SHP77 (cell line): ENCODE data around the gene TM9SF4.
"Not testable (repeated sequence)": the region's sequence is repeated elsewhere in the genome, so short reads cannot be mapped to it uniquely, and the experiment has no call there.

Experiments used
- DNase-seq, 2 experiments: peaks; one replicate each; lab custom pipeline; 2025; lab: John Stamatoyannopoulos, UW

Gene TM9SF4

GRCh38 chr20:32098786-32099185 is 10.7 kb upstream of the TM9SF4 start:
- no peak for DNase-seq

GRCh38 chr20:32108814-32109391 is 611 bp upstream of the TM9SF4 start:
- DNase-seq, result no peak

GRCh38 chr20:32110173-32110704 is 725 bp downstream of the TM9SF4 start:
- no peak for DNase-seq

GRCh38 chr20:32110727-32111126 is 1.2 kb downstream of the TM9SF4 start:
- no peak for DNase-seq

- DNase-seq, result no peak
Measured at GRCh38 chr20:32111156-32111686, 1.7 kb downstream of the TM9SF4 start.

GRCh38 chr20:32111753-32112152 is 2.2 kb downstream of the TM9SF4 start:
- DNase-seq, result no peak

- DNase-seq, result no peak
Measured at GRCh38 chr20:32112841-32113240, 3.3 kb downstream of the TM9SF4 start.

- DNase-seq, result no peak
Measured at GRCh38 chr20:32113591-32114260, 4.2 kb downstream of the TM9SF4 start.

- no peak for DNase-seq
Measured at GRCh38 chr20:32114305-32114960, 4.9 kb downstream of the TM9SF4 start.

GRCh38 chr20:32115211-32115767 is 5.8 kb downstream of the TM9SF4 start:
- no peak for DNase-seq

GRCh38 chr20:32116079-32116521 is 6.6 kb downstream of the TM9SF4 start:
- DNase-seq, result no peak

GRCh38 chr20:32116796-32117195 is 7.3 kb downstream of the TM9SF4 start:
- DNase-seq, result not testable (repeated sequence)

- not testable (repeated sequence) for DNase-seq
Measured at GRCh38 chr20:32118427-32118826, 8.9 kb downstream of the TM9SF4 start.

- no peak for DNase-seq
Measured at GRCh38 chr20:32119734-32120133, 10.2 kb downstream of the TM9SF4 start.

- not testable (repeated sequence) for DNase-seq
Measured at GRCh38 chr20:32121908-32122307, 12.4 kb downstream of the TM9SF4 start.

GRCh38 chr20:32123088-32123487 is 13.6 kb downstream of the TM9SF4 start:
- no peak for DNase-seq

- DNase-seq, result no peak
Measured at GRCh38 chr20:32124916-32125454, 15.5 kb downstream of the TM9SF4 start.

- no peak for DNase-seq
Measured at GRCh38 chr20:32125506-32125905, 16.0 kb downstream of the TM9SF4 start.

- no peak for DNase-seq
Measured at GRCh38 chr20:32126919-32127318, 17.4 kb downstream of the TM9SF4 start.

GRCh38 chr20:32127347-32127746 is 17.8 kb downstream of the TM9SF4 start:
- DNase-seq, result no peak

- DNase-seq, result no peak
Measured at GRCh38 chr20:32128167-32128566, 18.7 kb downstream of the TM9SF4 start.

- DNase-seq, result no peak
Measured at GRCh38 chr20:32129863-32130262, 20.3 kb downstream of the TM9SF4 start.
